GM06990 (cell line): ENCODE data around the gene ARHGAP12.

Source experiments
- DNase-seq: peaks from one replicate; pipeline ENCODE4 v3.0.0-alpha.2; 2011; ENCODE audit not compliant: insufficient read length; ENCODE audit errors: extremely low read depth
- H3K27me3 ChIP-seq: replicated peaks from 2 replicates; pipeline ENCODE4 v1.6.0; 2011; ENCODE audit warnings: low read length; ENCODE audit not compliant: control insufficient read depth, insufficient read depth
- H3K36me3 ChIP-seq: 2 replicates; pipeline ENCODE4 v1.5.1; 2011; ENCODE audit warnings: low read length; ENCODE audit not compliant: control insufficient read depth, insufficient read depth
- H3K4me3 ChIP-seq: replicated peaks from 2 replicates; pipeline ENCODE4 v1.5.1; 2011; ENCODE audit warnings: low read depth, mild to moderate bottlenecking, control low read depth, low read length
- TF ChIP-seq, protein P1 (sequence below): IDR thresholded peaks from 2 replicates; pipeline ENCODE4 v1.5.1; 2011; ENCODE audit warnings: low read length, control low read depth, mild to moderate bottlenecking, inconsistent platforms; ENCODE audit not compliant: insufficient read depth, poor library complexity, severe bottlenecking

ARHGAP12 gene

DNA sequence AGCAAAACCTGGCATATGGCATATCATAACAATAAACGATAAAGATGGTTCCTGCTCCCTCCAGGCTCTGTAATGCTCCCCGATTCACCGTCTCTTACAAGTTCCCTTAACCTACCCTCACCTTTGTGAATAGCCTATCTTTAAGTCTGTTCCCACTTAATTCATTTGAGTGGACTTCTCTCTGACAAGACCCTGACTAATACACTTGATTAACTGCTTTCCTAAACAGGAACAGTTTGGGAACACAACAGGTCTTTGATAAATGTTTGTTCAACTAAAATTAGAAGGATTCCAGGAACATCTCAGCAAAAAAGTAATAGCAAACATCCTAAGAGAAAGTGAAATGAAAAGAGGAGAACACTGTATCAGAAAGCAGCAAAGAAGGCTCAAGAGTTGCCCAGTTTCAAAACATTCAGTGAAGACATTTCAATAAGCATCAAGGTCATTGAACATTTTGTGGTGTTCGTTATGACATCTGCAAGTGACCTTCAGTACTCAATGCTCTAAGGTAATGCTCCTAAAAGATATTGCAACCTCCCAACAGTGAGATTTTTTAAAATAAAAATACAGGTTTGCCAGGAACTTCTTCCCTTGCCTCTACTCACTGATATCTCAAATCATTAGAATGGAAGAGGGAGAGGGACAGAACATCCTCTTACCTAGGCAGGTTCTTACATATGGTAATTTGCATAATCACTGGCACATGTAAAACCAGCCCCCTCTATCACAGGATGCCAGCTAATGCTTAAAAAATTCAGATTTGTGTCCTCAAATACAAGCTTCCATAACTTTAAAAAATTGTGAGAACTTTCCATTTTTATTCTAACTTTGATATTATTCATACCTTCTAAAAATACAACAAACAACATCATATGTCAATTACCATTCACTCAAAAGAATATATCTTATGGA lies 11.4 kb upstream of the ARHGAP12 start:
- no peak for DNase-seq
- no peak overlapping the region for H3K4me3 ChIP-seq
- TF ChIP-seq, protein P1, sequence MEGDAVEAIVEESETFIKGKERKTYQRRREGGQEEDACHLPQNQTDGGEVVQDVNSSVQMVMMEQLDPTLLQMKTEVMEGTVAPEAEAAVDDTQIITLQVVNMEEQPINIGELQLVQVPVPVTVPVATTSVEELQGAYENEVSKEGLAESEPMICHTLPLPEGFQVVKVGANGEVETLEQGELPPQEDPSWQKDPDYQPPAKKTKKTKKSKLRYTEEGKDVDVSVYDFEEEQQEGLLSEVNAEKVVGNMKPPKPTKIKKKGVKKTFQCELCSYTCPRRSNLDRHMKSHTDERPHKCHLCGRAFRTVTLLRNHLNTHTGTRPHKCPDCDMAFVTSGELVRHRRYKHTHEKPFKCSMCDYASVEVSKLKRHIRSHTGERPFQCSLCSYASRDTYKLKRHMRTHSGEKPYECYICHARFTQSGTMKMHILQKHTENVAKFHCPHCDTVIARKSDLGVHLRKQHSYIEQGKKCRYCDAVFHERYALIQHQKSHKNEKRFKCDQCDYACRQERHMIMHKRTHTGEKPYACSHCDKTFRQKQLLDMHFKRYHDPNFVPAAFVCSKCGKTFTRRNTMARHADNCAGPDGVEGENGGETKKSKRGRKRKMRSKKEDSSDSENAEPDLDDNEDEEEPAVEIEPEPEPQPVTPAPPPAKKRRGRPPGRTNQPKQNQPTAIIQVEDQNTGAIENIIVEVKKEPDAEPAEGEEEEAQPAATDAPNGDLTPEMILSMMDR = no peak

DNA sequence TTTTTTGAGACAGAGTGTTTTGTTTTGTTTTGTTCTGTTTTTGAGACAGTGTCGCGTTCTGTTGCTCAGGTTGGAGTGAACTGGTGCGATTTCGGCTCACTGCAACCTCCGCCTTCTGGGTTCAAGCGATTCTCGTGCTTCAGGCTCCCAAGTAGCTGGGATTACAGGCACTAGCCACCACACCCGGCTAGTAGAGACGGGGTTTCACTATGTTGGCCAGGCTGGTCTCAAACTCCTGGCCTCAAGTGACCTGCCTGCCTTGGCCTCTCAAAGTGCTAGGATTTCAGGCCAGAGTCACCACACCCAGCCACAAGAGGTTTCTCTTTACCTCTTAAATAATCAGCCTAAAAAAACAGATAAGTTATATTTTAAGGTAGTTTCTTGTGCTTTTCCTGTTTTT lies 8.7 kb upstream of the ARHGAP12 start:
- H3K4me3 ChIP-seq = no peak overlapping the region
- H3K36me3 ChIP-seq = no peaks in the 10 kb centered on the region
- no peaks in the 10 kb centered on the region for H3K27me3 ChIP-seq
- TF ChIP-seq, protein P1 = no peak
- no peak for DNase-seq

More for the DNA sequence above, 11.4 kb upstream of the ARHGAP12 start:
- no peaks in the 10 kb centered on the region for H3K27me3 ChIP-seq
- no peaks in the 10 kb centered on the region for H3K36me3 ChIP-seq

DNA sequence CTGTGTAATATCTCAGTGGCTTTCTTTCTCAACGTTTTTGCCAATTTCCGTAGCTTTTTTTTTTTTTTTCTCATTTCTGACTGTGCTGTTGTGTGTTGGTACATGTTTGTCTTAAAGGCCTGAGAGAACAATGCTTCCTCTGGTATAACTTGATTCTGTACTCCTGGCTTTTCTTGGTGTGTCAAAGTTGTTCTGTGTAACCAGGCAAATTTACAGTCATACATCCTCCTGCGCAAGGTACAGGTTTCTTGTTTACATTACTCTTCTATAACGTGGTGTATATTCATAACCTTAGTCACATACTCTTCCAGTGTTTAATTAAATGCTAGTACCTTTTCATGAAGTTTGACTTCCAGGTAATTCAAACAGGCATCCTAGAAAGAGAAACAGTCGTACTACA lies 8.3 kb upstream of the ARHGAP12 start:
- no peaks in the 10 kb centered on the region for H3K36me3 ChIP-seq

DNA sequence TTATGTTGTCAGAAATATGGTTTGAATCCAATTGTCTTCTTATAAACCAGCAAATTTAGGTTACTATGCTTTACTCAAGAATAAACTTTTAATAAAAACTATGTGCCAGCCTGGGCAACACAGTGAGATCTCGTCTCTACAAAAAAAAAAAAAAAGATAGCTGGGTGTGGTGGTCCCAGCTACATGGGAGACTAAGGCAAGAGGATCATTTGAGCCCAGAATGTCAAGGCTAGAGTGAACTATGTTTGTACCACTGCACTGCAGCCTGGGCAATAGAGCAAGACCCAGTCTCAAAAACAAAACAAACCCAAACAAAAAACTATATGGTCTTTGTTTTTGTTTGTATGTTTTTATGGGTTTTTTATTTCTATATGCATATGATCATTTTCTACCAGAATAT lies 7.5 kb upstream of the ARHGAP12 start:
- DNase-seq = no peak
- Histone ChIP-seq H3K4me3 (no peak overlapping the region), H3K36me3 (no peaks in the 10 kb centered on the region), H3K27me3 (no peaks in the 10 kb centered on the region)
- TF ChIP-seq, protein P1 = no peak

More for the DNA sequence above, 8.3 kb upstream of the ARHGAP12 start:
- TF ChIP-seq, protein P1 = no peak
- no peak for DNase-seq
- no peaks in the 10 kb centered on the region for H3K27me3 ChIP-seq
- H3K4me3 ChIP-seq = no peak overlapping the region

DNA sequence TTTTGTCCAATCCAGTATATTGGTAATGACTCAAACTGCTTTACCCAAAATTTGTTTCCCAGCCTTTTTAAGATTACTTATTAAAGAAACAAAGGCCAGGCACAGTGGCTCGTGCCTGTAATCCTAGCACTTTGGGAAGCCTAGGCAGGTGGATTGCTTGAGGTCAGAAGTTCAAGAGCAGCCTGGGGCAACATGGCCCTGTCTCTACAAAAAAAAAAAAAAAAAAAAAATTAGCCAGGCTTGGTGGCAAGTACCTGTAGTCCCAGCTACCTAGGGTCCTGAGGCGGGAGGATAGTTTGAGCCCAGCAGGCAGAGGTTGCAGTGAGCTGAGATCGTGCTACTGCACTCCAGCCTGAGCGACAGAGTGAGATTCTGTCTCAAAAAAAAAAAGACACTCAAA lies 7.0 kb upstream of the ARHGAP12 start:
- DNase-seq = no peak

More for the DNA sequence above, 7.0 kb upstream of the ARHGAP12 start:
- Histone ChIP-seq H3K36me3 (no peaks in the 10 kb centered on the region), H3K27me3 (no peaks in the 10 kb centered on the region), H3K4me3 (no peak overlapping the region)
- TF ChIP-seq, protein P1 = no peak
